ENCODE results near the gene ENTR1.

ENTR1 gene

GRCh38 chr9:136424750-136425362, 14.4 kb upstream of the ENTR1 start:
- H3K4me3 ChIP-seq (ENCODE audit: low read length), result no peak overlapping the region
- TF ChIP-seq CTCF (conservative IDR thresholded peaks at IDR 0.05; ENCODE audit: low read length), result no peak
- DNase-seq (ENCODE audit: low read depth), result no peak

GRCh38 chr9:136423432-136424146, 13.2 kb upstream of the ENTR1 start:
- DNase-seq (ENCODE audit: low read depth), result no peak
- TF ChIP-seq CTCF (conservative IDR thresholded peaks at IDR 0.05; ENCODE audit: low read length), result no peak
- no peak overlapping the region for H3K4me3 ChIP-seq (ENCODE audit: low read length)

GRCh38 chr9:136422876-136423275, 12.5 kb upstream of the ENTR1 start:
- no peak for DNase-seq (ENCODE audit: low read depth)
- no peak overlapping the region for H3K4me3 ChIP-seq (ENCODE audit: low read length)
- no peak for TF ChIP-seq CTCF (conservative IDR thresholded peaks at IDR 0.05; ENCODE audit: low read length)

GRCh38 chr9:136421791-136422190, 11.4 kb upstream of the ENTR1 start:
- no peak for DNase-seq (ENCODE audit: low read depth)
- TF ChIP-seq CTCF (conservative IDR thresholded peaks at IDR 0.05; ENCODE audit: low read length), result no peak
- no peak overlapping the region for H3K4me3 ChIP-seq (ENCODE audit: low read length)

- no peak overlapping the region for H3K4me3 ChIP-seq (ENCODE audit: low read length)
- TF ChIP-seq CTCF (conservative IDR thresholded peaks at IDR 0.05; ENCODE audit: low read length), result no peak
- no peak for DNase-seq (ENCODE audit: low read depth)
Measured at GRCh38 chr9:136419092-136419420, 8.6 kb upstream of the ENTR1 start.

- no peak for TF ChIP-seq CTCF (conservative IDR thresholded peaks at IDR 0.05; ENCODE audit: low read length)
- H3K4me3 ChIP-seq (ENCODE audit: low read length), result no peak overlapping the region
- no peak for DNase-seq (ENCODE audit: low read depth)
Measured at GRCh38 chr9:136418182-136419091, 8.0 kb upstream of the ENTR1 start.

Data from AG10803 (cell line).